RWPE1 (cell line): ENCODE measurements around the gene RALGPS1.

ENCODE experiments used
- CTCF ChIA-PET: fragments of 350-600 bp; sonication (Branson Sonifier 250); formaldehyde crosslinking; extraction: SDS; loops from one replicate; lab custom pipeline; 2021; lab: Yijun Ruan, JAX
- POLR2A ChIA-PET: fragments of 400-600 bp; formaldehyde crosslinking; extraction: SDS; loops from one replicate; lab custom pipeline; 2020; ENCODE audit warnings: antibody characterized with exemption; ENCODE audit not compliant: low non-redundant PET; lab: Yijun Ruan, JAX
- DNase-seq: peaks from one replicate; pipeline ENCODE4 v3.0.0; 2012; ENCODE audit warnings: low spot score
- H3K27ac ChIP-seq: fragments of 450-650 bp; 2 replicates; pipeline ENCODE4 v1.5.1; 2017
- CTCF ChIP-seq: fragments of 450-650 bp; conservative IDR thresholded peaks from 2 replicates; pipeline ENCODE4 v1.5.1; 2017; ENCODE audit warnings: low read depth, mild to moderate bottlenecking

RALGPS1 gene

DNA sequence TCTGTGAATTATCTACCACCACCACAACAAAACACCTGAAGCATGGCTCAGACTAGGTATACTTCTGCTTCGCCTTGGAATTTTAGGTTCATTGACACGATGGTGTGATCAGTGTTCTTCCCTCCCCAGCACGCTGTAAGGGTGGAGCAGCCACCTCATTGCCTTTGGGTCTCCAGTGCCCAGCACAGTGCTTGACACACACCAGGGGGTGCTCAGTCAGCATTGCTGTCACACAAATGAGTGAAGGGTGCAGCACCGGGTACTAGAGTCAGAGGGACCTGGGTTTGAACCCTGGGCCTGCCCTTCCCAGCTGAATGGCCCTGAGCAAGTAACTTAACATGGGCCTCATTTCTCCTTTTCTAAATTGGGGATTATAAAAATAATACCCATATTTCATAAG, 217.8 kb downstream of the RALGPS1 start:
- POLR2A ChIA-PET: no interaction called here
- no peak for DNase-seq
- CTCF ChIA-PET: interaction anchor here (0.6 to 0.7 kb wide), 2 partner anchors 174 to 1204 kb away, joined by 3 to 4 read pairs; no protein-coding TSS in a partner anchor

GRCh38 chr9:127132921-127133647, 218.5 kb downstream of the RALGPS1 start:
- no peak for DNase-seq
- CTCF ChIA-PET: interaction anchor here (0.7 kb wide), 1 partner anchor 192 kb away, joined by 4 read pairs; no protein-coding TSS in a partner anchor
- TF ChIP-seq CTCF: no peak
- H3K27ac ChIP-seq: no peak overlapping the region
- POLR2A ChIA-PET: no interaction called here

More for the DNA sequence above, 217.8 kb downstream of the RALGPS1 start:
- no peak overlapping the region for H3K27ac ChIP-seq
- TF ChIP-seq CTCF: no peak

DNA sequence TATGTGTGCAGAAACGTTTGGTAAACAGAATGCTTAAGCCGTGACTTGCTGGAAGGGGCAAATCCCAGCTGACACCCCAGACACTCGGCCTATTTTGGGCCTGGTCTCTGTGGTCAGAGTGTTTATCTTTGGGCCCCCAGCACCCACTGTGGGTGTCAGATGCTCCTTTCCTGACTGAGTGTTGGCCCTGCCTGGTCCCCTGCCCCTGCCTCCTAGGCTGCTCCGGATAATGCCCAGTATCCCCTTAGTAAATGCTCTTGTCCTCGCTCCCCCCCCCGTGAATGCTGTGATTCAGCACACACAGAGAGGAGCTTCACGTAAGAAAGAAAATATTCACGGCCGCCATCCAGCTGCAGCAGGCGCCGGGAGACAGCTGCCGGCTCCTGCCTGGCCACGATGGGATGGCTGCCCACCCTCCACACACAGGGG, 219.2 kb downstream of the RALGPS1 start:
- ChIA-PET POLR2A (no interaction called here), CTCF (interaction anchor here (0.7 kb wide), 1 partner anchor 192 kb away, joined by 4 read pairs; no protein-coding TSS in a partner anchor)
- no peak for DNase-seq
- H3K27ac ChIP-seq: no peak overlapping the region
- TF ChIP-seq CTCF: no peak

GRCh38 chr9:127135056-127135745, 220.6 kb downstream of the RALGPS1 start:
- no peak for DNase-seq
- H3K27ac ChIP-seq: no peak overlapping the region
- POLR2A ChIA-PET: no interaction called here
- no peak for TF ChIP-seq CTCF
- CTCF ChIA-PET: interaction anchor here (1.0 kb wide), 1 partner anchor 86 kb away, joined by 4 read pairs; no protein-coding TSS in a partner anchor

- ChIA-PET CTCF (interaction anchor here (0.5 to 0.6 kb wide), 2 partner anchors 19 to 305 kb away, joined by 3 to 4 read pairs; no protein-coding TSS in a partner anchor), POLR2A (no interaction called here)
- TF ChIP-seq CTCF: no peak
- H3K27ac ChIP-seq: no peak overlapping the region
- no peak for DNase-seq
Observed at GRCh38 chr9:127136081-127136879, 221.7 kb downstream of the RALGPS1 start.
